GM21576 (cell line): ENCODE data around the gene AHI1.

Experiments used
- ATAC-seq: cut with Tn5 transposase; IDR thresholded peaks from one replicate; pipeline ENCODE4 v1.9.1; 2021; ENCODE audit warnings: mild to moderate bottlenecking, moderate library complexity; ENCODE audit not compliant: unreplicated experiment

Gene AHI1

DNA sequence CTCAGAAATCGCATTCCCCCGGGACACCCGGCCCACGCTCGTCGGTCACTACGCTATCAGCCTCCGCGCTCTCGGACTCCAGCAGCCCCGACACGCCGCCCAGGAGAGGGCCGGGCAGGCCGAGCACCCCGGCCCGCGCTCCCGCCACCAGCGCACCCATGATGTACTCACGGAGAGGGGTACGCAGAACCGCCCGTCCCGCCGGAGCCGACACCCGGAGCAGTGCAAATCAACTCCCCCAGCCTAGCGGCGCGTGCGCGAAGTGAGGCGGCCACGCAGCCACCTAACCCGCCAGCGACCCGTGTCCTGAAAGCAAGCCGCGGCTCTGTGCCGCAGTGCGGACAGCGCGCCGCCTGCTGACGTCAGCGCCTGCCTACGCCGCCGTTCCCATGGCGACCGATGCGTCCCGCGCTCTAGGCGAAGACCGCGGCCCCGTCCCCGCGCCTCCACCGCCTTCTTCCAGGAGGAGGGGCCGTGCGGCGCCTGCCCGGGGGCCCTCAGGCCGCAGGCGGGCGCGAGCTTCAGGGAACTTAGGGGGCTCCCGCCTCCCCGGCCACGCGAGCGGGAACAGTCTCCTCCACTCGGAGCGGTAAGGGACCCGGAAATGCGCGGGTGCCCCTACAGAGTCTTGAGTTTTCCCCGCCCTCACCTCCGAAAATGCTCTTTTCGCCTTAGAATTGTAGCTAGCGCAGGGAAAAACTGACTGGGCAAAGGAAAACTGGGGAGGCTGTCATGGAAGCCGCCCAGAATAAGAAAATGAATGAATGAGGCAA, at the start of gene AHI1:
Gene AHI1 (minus strand): TSS at position 329 of the 773 bp plus-strand sequence. CDS start 5,503 bp downstream, outside the sequence.
- ATAC-seq = peak; percentile 93

DNA sequence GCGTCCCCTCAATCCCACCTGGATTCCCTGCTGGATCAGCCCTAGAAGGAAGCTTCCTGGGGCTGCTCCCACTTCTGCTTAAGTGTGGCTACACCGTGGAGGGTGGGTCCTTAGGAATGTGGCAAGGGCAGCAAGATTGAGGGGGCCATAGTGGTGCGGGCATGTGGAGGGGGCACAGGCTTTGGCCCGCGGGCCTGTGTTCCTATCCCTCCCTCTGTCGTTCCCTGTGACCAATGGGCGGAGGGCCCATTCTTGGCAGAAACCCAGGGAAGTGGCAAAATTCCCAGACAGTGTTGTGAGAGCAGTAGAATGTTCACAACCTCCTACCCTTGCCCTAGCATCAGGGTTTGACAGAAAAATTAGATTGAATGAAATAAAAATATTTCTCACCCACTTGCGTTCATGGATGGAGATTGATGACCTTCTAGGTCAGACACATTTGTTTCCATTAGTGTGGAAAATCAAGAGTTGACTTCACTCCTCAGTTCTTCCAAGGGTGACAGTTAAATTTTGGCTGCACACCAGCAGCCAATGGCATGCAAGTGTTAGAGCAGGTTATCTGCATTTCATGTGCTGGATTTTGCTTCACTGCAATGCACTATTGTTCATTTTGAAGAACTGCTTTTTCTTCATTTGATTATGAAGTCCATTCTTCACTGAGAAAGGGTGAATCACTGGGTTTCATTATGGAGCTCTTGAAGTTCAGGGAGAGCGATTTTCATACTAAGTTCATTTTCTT, 49.3 kb upstream of the AHI1 start:
- ATAC-seq = no peak

DNA sequence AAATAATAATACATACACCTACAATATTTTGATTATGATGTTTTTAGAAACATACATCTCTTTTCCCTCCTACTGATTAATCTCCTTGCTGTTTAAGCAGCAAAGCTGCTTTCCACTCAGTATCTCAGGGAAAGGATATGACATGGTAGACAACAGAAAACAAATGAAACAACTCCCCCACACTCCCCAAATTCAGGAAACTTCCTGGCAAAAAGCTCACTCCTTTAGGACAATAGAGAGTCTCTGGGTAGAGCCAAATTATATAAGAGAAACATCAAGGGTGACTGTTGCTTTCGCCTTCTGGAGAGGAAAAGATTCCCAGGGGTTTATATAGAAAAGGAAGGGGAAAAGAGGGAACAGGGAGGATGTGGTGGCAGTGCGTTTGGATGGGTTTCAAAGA, 48.7 kb upstream of the AHI1 start:
- no peak for ATAC-seq

DNA sequence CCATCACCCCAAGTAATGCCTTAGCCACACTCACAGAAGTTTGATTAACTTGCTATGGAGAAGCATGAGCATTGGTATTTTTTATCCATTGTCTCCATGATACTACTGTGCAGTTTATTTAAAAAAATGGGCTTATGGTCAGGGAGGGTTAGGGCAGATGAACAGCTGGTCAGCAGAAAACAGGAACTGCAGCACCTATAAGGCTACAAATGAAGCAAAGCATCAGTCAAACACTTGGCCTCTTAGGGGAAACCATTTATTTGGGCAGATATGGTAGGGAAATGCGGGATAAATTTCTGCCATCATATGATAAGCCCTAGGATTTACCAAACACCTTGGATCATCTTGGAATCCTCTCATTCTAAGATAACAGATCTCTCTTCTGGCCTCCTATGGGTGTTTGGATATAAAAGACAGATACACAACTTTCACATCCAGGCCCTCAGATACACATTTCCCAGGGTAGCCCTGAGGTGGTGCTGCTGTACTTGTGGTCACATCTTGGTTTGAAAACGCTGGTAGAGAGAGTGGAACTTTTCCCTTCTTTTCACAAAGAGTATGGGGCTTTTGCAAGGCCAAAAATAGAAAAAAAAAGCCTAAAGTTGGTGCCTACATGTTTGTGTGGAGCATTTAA, 42.8 kb upstream of the AHI1 start:
- ATAC-seq = no peak

DNA sequence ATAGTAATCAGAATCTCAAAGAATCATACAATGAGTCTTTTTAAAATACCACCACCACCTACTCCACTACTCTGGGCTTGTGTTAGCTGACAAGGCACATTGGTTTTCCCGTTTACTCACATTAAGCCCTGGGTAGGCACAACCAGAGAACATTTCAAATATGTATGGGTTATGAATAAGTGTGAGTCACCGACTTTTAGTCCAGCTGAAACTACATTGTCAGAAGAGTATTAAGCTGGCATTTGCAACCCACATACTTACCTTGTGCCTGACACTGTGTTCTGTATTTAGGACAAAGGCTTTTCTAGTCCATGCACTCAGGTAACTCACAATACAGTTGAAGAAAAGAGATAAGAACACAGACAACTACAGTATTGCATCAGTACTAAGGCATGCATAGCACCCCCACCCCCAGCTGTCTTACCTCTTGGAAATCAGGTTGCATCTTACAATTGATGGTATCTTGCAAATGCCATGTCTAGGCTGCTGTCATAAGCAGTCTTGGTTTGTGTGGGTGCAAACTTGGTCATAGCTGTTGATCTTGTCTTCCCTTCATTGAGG, 40.3 kb upstream of the AHI1 start:
- no peak for ATAC-seq

DNA sequence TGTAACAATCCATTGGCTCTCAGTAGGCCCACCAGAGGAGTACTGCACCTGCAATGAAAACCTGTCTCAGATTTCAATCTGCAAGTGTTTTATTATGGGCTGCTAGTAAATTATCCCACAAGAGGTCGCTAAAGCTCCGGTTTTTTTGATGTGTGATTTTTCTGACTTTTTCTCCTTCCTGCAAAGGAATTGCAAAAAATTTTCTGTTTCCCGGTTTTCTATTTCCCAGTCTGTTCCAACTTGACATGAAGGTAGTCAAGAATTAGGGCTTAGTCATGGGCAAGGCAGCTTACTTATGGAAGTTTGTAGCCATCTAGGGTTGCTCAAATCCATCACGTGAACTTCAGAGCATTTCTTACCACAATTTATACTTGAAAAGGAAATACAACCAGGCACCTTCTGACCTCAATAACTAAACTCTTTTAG, 38.5 kb upstream of the AHI1 start:
- ATAC-seq = no peak

DNA sequence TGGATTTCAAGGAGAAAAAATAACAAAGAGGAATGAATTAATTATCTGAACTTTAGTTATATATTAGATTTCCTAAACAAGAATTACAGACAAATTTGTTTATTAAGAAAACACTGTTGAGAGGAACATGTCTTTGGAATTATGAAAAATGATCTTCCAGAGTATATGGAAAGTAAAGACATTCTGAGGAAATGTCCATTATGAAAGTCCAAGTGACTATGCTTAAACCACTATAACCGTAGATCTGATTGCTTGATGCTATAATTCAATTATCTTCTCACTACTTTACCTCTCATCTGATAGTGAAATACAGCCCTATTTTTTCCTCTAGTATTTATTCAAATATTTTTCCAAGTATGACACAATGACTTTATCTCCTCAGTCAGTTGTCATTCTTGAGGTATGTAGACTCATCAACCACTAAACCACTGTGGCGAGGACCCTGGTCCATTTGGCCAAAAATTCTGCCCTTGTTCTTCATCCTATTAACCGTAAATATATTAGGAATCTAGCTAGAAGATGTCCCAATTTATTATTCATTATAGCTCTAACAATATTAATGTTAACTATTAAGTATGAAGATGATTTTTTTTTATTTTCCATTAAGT, 37.3 kb upstream of the AHI1 start:
- no peak for ATAC-seq

DNA sequence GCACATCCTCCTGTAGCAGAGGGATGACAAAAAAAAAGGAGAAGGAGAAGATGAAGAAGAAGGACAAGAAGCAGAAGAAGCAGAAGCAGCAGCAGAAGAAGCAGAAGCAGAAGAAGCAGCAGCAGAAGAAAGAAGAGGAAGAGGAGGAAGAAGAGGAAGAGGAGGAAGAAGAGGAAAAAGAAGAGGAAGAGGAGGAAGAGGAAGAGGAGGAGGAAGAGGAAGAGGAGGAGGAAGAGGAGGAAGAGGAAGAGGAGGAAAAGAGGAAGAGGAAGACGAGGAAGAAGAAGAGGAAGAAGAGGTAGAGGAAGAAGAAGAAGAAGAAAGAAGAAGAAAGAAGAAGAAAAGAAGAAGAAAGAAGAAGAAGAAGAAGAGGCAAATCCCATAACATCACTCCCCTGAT, 35.0 kb upstream of the AHI1 start:
- ATAC-seq = no peak

DNA sequence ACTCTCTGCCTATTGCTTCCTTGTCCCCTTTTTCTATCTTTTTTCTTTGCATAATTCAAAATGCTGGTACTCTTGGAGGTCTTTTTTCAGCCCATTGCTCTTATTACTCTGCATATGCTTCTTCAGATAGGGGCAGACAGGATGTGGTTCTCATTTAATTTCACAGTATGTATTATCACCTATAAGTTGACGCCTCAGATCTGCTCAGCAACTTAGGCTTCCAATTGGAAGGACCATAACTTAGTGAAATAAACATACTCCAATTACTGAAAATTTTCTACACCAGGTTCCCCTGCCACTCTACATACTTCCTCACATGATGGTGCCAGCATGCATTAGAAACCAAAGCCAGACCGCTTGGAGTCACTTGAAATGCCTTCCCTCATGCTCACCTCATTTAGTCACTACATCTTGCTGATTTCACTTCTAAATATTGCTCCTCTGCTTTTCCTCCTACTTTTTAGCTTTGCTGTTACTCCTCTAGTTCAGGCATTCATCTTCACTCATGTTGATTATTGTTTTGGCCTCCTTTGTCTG, 34.5 kb upstream of the AHI1 start:
- no peak for ATAC-seq

DNA sequence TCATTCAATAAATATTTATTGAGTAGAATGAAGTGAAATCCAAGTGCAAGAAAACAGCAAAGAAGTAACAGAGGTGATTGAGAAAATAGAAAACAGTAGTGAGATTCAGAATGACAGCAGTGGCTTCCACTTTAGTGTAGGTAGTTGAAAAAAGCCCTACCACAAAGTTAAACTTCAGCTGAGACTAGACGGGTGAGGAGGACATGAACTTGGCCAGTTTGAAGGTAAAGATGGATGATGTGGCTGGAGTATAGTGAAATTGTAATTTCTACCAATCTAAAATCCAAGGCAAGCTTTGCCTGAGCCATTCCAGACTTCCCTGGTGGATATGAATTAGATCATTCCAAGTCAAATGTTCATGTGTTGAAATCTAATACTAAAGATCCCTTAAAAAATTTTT, 32.6 kb upstream of the AHI1 start:
- ATAC-seq = no peak

DNA sequence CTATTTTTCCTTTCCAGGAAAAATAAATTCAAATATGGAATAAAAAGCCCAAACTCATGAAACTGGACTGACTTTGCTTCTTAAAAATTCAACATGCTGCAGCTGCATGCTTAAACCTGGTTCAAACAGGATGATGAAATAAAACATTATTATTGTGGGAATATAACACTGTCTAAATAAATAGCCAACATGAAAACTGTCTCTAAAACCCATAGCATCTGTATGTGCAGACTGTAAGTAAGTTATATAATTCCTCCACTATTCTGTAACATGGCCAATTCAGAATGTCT, 30.4 kb upstream of the AHI1 start:
- no peak for ATAC-seq

DNA sequence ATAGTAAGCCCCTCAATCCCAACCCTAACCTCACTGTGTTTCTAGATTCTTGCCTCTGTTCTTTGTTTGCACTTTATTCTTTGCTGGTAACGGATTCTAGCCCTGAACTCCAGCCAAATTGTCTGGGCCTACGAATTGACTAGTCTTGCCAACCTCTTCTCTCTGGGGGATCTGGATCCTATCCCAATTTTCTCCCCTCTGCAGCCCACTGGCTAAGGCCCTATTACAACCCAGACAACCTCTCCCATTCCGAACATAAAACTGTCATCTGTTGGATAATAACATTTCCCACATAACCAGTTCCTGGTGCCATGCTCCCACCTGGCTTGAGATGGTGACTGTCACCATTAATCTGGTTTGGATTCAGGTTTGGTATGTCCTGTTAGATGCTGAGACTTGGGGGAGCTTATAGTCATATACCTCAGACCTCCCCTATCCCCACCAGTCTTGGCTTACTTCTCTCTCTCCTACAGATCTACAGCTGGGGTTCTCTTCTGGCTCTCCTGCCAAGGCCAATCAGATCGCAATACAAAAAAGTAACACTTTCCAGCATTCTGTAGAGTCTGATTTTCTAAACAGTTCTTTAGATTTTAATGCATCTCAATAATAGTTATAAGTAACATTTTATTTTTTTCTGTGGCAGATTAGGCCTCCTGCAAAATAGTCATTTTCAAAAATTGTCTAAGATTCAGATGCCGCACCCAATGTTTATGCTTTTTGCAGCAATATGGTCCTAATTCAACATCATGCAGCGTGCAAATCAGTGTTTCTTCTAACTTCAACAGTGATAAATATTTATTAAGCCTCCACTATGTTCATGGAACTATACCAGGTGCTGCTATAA, 29.8 kb upstream of the AHI1 start:
- ATAC-seq = no peak

DNA sequence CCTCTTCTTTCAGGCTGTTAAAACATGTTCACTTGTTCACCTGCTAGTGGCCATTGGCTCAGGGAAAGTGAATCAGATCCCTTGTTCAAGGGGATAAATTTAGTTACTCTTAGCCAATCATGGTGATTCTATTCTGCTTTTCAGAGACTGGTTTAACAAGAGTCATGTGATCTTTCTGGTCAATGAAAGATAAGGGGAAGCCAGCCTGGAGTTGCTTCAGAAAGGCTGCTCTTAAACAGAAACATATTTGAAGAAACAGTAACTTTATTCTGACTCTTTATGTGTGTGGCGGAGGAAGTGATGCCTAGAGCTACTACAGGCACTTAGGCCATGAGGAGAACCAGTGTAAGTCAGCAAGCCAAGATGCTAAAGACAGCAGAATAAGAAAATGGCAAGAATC, 28.1 kb upstream of the AHI1 start:
- no peak for ATAC-seq

DNA sequence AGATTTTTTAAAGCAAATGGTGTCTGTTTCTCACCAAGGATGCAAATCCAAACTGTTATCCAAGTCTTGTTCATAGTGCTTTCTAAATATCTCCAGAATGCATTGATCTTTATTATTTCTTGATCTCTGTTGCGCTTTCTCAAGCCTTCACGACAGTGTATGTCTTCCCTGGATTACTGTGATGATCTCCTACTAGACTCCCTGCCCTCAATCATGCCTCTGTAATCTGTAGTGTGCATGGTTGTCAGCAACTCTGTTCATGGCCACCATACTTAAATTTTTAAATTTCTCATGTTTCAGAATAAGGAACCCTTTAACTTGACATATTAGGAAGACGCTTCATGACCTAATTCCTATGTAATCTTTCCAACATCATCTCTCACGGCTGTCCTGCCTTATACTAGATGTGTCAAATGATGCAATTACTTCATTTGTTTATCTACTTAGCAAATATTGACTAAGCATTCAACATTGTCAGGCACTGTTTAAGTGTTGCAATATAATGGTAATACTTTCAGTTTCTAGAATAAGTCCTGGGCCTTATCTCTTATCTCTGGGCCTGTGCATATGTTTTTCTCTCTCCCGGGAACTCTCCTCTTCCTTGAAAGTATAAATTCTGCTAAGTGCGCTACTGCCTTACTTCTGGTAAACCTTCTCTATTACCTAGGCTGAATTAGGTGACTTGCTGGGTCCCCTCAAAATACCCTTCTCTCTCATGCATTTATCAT, 25.6 kb upstream of the AHI1 start:
- ATAC-seq = no peak

DNA sequence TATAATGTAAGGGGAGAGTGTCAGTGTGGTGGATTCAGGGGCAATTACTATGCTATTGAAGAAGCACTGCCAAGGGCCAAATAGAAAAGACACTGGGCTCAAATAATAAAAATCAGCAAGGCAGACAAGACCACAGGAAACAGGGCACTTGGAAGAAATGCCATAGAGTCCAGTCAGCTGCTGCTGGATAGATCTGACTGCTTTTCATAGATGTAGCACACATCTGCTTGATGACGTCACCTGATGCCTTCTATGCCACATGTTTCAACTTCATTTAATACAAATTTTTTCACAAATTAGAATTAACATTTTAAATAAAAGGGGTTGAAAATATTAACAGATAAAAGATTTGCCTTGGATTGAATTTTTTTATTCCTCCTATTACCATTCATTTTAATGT, 23.9 kb upstream of the AHI1 start:
- no peak for ATAC-seq

DNA sequence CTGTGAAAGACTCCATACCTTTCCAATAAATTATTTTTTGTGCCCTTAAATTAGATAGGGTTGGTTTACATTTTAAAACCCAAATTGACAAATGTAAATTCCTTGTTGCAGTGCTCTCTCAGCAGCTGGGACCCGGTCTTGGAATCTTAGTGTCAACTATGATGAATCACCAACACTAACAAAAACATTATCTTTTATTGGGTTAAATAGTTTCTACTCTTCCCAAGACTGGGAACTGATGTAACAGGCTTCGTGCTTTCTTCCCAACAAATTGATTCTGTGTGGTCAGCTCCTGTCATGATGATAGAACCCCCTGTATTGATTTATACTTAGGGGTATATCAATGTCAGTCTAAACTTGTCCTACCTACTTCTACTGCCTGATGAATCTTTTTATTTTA, 23.2 kb upstream of the AHI1 start:
- ATAC-seq = no peak

DNA sequence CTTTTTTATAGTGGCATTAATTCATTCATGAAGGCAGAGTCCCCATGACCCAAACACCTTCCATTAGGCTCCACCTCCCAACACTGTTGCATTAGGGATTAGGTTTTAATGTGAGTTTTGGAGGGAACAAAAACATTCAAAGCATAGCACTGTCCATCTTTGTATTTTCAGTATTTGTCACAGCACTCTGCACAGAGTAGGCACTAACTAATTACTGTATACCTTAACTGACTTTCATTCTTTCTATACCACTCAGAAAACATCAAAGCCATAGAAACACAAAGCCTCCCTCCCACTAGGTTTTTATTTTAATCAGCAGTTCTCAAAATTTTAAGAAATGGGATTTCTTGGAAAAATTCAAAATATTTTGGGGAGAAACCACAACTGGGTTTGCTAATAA, 21.8 kb upstream of the AHI1 start:
- ATAC-seq = no peak

DNA sequence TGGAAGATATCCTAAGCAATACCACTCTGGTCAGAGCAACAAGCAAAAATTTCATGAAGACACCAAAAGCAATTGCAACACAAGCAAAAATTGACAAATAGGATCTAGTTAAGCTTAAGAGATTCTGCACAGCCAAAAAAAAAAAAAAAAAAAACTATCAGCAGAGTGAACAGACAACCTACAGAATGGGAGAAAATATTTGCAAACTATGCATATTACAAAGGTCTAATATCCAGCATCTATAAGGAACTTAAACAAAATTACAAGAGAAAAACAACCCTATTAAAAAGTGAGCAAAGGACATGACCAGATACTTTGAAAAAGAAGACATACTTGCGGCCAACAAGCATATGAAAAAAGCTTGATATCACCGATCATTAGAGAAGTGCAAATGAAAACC, 20.0 kb upstream of the AHI1 start:
- no peak for ATAC-seq

DNA sequence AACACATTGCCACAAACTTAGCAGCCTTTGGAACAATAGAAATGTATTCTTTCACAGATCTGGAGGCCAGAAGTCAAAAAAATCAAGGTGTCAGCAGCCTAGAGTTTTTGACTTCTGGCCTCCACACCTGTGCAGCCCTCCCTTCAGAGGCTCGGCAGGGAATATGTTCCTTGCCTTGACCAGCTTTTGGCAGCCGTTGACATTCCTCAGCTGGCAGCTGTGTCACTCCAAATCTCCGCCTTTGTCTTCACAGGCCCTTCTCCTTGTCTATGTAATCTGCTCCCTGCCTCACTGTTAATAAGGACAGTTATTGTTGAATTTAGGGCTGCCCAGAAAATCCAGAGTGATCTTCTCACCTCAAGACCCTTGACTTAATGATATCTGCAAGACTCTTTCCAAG, 17.2 kb upstream of the AHI1 start:
- no peak for ATAC-seq
